ENCODE results near the gene MTFMT.

- no peak for TF ChIP-seq CTCF (conservative IDR thresholded peaks at IDR 0.05 in 1 of 2, IDR thresholded peaks at IDR 0.05 in 1 of 2; ENCODE audit: low read depth in 1 of 2, low read length in 2 of 2)
- TF ChIP-seq EZH2 (IDR thresholded peaks at IDR 0.05; ENCODE audit: low read length, missing control alignments): no peak
These were observed 20.8 kb upstream of the MTFMT start for GRCh38 chr15:65050270-65050669.

Data from fibroblast of lung (primary cell).